AG04449 (cell line): ENCODE data around the gene PRDM16.

Experiments
- CTCF ChIA-PET: fragments of 350-600 bp; formaldehyde crosslinking; extraction: SDS; loops from one replicate; lab custom pipeline; 2021; ENCODE audit warnings: antibody characterized with exemption; lab: Yijun Ruan, JAX
- POLR2A ChIA-PET: fragments of 400-600, 350-600 bp; formaldehyde crosslinking; extraction: SDS; loops from one replicate; lab custom pipeline; 2020; ENCODE audit warnings: antibody characterized with exemption, inconsistent platforms; lab: Yijun Ruan, JAX
- DNase-seq: peaks from one replicate; pipeline ENCODE4 v3.0.0-alpha.2; 2010; ENCODE audit warnings: low read depth, low spot score
- H3K4me3 ChIP-seq: 2 replicates; pipeline ENCODE4 v1.5.1; 2011; ENCODE audit warnings: low read depth, mild to moderate bottlenecking, control low read depth, low read length
- TF ChIP-seq, protein P1 (sequence below): IDR thresholded peaks from one replicate; pipeline ENCODE4 v1.5.1; 2011; ENCODE audit warnings: mild to moderate bottlenecking, moderate library complexity, low read length, control low read depth, inconsistent platforms; ENCODE audit not compliant: insufficient read depth; ENCODE audit errors: missing control alignments

Gene PRDM16

DNA sequence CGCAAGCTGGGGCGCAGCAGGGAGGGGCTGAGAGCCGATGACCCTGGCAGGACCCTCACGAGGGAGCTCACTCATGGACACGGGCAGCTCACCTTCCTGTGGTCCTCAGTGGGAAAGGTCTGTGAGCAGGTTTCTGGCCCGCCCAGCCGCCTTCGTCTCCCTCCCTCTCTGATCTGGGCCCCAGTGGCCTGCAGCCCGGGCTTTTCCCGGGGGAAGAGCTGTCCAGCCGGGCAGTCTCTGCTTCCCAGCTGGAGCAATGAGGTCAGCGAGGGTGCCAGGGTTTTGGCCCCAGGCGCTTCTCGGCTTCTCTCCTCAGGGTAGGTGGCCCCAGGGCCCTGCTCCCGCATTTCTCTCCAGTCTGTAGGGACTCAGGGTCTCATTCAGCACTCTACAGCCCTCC is 363.3 kb downstream of the PRDM16 start:
- CTCF ChIA-PET, result interaction anchor here (1.4 kb wide), 1 partner anchor 8 kb away, joined by 3 read pairs; no protein-coding TSS in a partner anchor
- no peak for DNase-seq
- TF ChIP-seq, protein P1, sequence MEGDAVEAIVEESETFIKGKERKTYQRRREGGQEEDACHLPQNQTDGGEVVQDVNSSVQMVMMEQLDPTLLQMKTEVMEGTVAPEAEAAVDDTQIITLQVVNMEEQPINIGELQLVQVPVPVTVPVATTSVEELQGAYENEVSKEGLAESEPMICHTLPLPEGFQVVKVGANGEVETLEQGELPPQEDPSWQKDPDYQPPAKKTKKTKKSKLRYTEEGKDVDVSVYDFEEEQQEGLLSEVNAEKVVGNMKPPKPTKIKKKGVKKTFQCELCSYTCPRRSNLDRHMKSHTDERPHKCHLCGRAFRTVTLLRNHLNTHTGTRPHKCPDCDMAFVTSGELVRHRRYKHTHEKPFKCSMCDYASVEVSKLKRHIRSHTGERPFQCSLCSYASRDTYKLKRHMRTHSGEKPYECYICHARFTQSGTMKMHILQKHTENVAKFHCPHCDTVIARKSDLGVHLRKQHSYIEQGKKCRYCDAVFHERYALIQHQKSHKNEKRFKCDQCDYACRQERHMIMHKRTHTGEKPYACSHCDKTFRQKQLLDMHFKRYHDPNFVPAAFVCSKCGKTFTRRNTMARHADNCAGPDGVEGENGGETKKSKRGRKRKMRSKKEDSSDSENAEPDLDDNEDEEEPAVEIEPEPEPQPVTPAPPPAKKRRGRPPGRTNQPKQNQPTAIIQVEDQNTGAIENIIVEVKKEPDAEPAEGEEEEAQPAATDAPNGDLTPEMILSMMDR, result no peak
- H3K4me3 ChIP-seq, result no peak overlapping the region
- POLR2A ChIA-PET, result no interaction called here

DNA sequence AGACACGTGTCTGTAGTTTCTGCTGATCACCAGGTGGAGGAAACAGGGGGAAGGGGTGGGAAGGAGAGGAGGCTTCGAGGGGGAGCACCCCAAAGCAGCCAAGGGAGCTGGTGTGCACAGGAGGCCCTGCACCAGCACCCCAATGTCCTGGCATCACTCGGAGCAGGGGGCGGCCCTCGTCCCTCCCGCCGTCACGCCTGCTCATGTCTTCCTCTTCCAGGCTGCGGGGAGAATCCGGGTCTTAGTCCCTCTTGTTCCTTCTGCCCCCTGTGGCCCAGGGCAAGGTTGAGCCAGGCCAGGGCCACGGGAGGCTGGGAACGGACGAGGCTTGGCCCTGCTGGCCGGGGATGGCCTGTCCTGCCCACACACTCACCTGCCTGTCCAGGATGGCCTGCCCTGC is 364.1 kb downstream of the PRDM16 start:
- POLR2A ChIA-PET, result no interaction called here
- CTCF ChIA-PET, result interaction anchor here (1.4 kb wide), 1 partner anchor 9 kb away, joined by 3 read pairs; no protein-coding TSS in a partner anchor
- no peak overlapping the region for H3K4me3 ChIP-seq
- DNase-seq, result no peak
- TF ChIP-seq, protein P1, result no peak

GRCh38 chr1:3433596-3434320 is 364.8 kb downstream of the PRDM16 start:
- ChIA-PET POLR2A (no interaction called here), CTCF (no interaction called here)
- TF ChIP-seq, protein P1, result no peak
- H3K4me3 ChIP-seq, result no peak overlapping the region
- no peak for DNase-seq

DNA sequence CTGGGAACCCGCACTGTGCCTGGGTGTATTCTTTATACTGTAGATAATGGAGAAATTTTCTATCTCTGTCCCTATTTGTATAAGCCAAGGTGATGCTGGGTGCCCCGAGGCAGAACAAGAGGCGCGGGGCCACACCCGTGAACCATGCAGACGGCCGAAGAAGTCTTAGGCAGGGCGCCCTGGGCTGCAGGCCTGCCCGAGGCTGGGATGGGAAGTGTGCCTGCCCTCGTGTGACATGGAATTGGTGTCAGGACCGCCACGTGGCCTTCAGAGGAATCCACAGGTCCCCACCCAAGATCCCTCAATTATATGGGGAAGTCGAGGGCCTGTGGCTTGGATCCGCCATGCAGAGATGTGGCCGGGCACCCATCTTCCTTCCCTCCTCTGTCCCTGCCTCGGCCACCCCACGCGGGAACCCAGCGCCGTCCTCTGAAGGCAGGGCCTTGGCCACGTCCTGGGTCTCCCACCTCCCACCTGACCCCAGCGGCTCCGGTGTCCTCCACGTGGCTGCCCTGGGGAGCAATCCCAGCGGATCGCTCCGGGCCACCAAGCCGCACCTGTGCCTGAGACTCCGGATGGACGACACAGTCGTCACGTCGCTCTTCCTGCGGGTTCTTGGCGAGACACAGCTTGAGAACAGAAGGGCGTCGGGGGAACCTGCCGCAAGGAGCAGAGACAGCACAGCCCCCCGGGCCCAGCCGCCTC is 365.6 kb downstream of the PRDM16 start:
- ChIA-PET POLR2A (no interaction called here), CTCF (no interaction called here)
- H3K4me3 ChIP-seq, result no peak overlapping the region
- no peak for DNase-seq
- TF ChIP-seq, protein P1, result no peak

DNA sequence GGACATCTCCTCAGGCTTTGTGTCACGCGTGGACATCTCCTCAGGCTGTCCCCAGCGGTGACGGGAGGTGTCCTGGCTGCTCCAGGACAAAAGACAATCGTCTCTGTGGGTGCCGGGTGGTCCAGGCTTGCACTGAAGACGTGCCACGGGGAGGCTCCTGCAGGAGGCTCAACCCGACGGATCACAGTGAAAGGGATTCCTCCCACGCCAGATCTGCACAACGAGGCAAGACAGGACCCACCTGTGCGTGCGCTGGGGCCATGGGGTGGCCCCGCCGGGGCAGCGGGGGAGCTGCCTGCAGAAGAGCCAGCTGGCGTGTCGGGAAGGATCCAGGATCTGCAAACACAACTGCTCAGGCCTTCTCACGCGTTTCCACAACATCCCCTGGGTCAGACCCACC is 366.7 kb downstream of the PRDM16 start:
- ChIA-PET POLR2A (no interaction called here), CTCF (no interaction called here)
- no peak for DNase-seq
- TF ChIP-seq, protein P1, result no peak
- H3K4me3 ChIP-seq, result no peak overlapping the region

GRCh38 chr1:3436451-3436850 is 367.4 kb downstream of the PRDM16 start:
- H3K4me3 ChIP-seq, result no peak overlapping the region
- TF ChIP-seq, protein P1, result no peak
- CTCF ChIA-PET, result no interaction called here
- POLR2A ChIA-PET, result no interaction called here
- no peak for DNase-seq
